Tibial nerve (tissue), 4 donors: ENCODE measurements around the gene ARSB. TPM values are rescaled to one million over a fixed set of nuclear protein-coding genes. Genes with fewer than 3 reads are reported as not detected.

Experiments used
- DNase-seq, 2 donors: peaks; one replicate each; pipeline ENCODE4 v3.0.0-alpha.2; 2019; ENCODE audit warnings: low spot score in 2 of 2
- H3K27ac ChIP-seq, 4 donors: fragments of 200-600 bp; sonication (generic) in 3 of 4; one replicate each; pipeline ENCODE4 v1.5.1; 2017 to 2019; ENCODE audit warnings: mild to moderate bottlenecking in 1 of 4
- H3K27me3 ChIP-seq, 2 donors: fragments of 200-600 bp; sonication (generic) in 1 of 2; one replicate each; pipeline versions ENCODE4 v1.5.1 to v1.6.0; 2017 to 2019
- H3K36me3 ChIP-seq, 3 donors: fragments of 200-600 bp; sonication (generic); one replicate each; pipeline ENCODE4 v1.5.1; 2018 to 2019
- H3K4me1 ChIP-seq, 4 donors: fragments of 200-600 bp; sonication (generic) in 3 of 4; one replicate each; pipeline ENCODE4 v1.5.1; 2017 to 2019
- H3K4me3 ChIP-seq, 4 donors: fragments of 200-600 bp; sonication (generic) in 3 of 4; one replicate each; pipeline ENCODE4 v1.5.1; 2017 to 2019; ENCODE audit warnings: mild to moderate bottlenecking in 1 of 4, moderate library complexity in 1 of 4
- H3K9me3 ChIP-seq, 4 donors: fragments of 200-600 bp; sonication (generic) in 3 of 4; one replicate each; pipeline ENCODE4 v1.5.1; 2017 to 2019
- CTCF ChIP-seq, 5 experiments: fragments of 200-600 bp in 3 of 5; fragments of 450-650 bp in 2 of 5; sonication (generic) in 3 of 5; IDR thresholded peaks; one replicate each; pipeline ENCODE4 v1.5.1; 2016 to 2019; ENCODE audit warnings: antibody characterized with exemption in 5 of 5, mild to moderate bottlenecking in 3 of 5, moderate library complexity in 2 of 5
- EP300 ChIP-seq, 2 donors: sonication (generic); formaldehyde crosslinking; IDR thresholded peaks; one replicate each; pipeline ENCODE4 v1.6.1; 2017; ENCODE audit warnings: antibody characterized with exemption in 2 of 2, mild to moderate bottlenecking in 1 of 2
- POLR2A ChIP-seq, 2 donors: fragments of 450-650 bp; IDR thresholded peaks; one replicate each; pipeline ENCODE4 v1.6.1; 2017; ENCODE audit warnings: antibody characterized with exemption in 2 of 2, mild to moderate bottlenecking in 2 of 2, moderate library complexity in 2 of 2
- WGBS, 2 donors: methylation state at CpG; one replicate each; pipeline ENCODE4 v1.1.5; 2018; 5-methylcytosine and 5-hydroxymethylcytosine counted together
- total RNA-seq, 4 donors: library from RNA; depleted of rRNA; stranded (reverse); fragments of >200 nt; gene quantifications; one replicate each; pipeline ENCODE4 v1.1.0, GENCODE V29; 2016

Gene ARSB
- total RNA-seq, 4 donors from 2014 or later, result 8.3 to 19.8 (median 15.5) TPM

- DNase-seq, result no peak
- no peaks in the 10 kb centered on the region for H3K27me3 ChIP-seq
- H3K27ac ChIP-seq, result no peak overlapping the region
- TF ChIP-seq EP300 (IDR thresholded peaks at IDR 0.05) (no peak), CTCF (IDR thresholded peaks at IDR 0.05) (no peak), POLR2A (IDR thresholded peaks at IDR 0.05) (no peak)
- H3K36me3 ChIP-seq, result no peaks in the 10 kb centered on the region
- peaks cover 0 to 36% (median 17%) of the 10 kb centered on the region in 4 donors for H3K4me1 ChIP-seq
- H3K9me3 ChIP-seq, result no peaks in the 10 kb centered on the region
- WGBS, 2 donors, result 37 to 40% methylated on average over 3 of the region's 3 CpGs
- H3K4me3 ChIP-seq, result no peak overlapping the region
Measured at GRCh38 chr5:78744951-78745534, 240.1 kb downstream of the ARSB start.

DNA sequence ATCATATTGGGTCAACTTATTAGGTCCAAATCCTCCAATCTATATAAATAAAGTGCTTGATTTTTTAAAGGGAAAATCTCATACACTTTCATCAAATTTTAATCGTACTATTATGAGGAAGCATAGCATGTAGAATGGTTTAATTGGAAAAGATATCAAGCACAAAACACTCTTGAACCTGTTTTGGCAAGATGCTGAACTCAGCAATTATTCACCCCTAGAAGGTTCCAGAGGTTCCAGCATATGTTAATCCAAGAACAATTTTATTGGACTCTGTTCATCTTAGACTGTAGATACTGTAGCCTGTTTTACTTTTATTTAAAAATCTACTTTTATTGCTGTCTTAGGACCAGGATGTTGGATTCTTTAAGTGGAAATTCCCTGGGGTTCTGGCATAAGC, 244.1 kb downstream of the ARSB start:
- no peak for DNase-seq
- Histone ChIP-seq H3K27me3 (no peaks in the 10 kb centered on the region), H3K4me3 (no peak overlapping the region), H3K9me3 (peaks cover 0 to 2% (median 0%) of the 10 kb centered on the region in 4 donors), H3K4me1 (peaks cover 0 to 17% (median 10%) of the 10 kb centered on the region in 4 donors), H3K27ac (no peak overlapping the region), H3K36me3 (no peaks in the 10 kb centered on the region)
- WGBS, 2 donors, result 86 to 88% methylated on average over 1 of the region's 1 CpG
- TF ChIP-seq EP300 (IDR thresholded peaks at IDR 0.05) (no peak), CTCF (IDR thresholded peaks at IDR 0.05) (no peak), POLR2A (IDR thresholded peaks at IDR 0.05) (no peak)

DNA sequence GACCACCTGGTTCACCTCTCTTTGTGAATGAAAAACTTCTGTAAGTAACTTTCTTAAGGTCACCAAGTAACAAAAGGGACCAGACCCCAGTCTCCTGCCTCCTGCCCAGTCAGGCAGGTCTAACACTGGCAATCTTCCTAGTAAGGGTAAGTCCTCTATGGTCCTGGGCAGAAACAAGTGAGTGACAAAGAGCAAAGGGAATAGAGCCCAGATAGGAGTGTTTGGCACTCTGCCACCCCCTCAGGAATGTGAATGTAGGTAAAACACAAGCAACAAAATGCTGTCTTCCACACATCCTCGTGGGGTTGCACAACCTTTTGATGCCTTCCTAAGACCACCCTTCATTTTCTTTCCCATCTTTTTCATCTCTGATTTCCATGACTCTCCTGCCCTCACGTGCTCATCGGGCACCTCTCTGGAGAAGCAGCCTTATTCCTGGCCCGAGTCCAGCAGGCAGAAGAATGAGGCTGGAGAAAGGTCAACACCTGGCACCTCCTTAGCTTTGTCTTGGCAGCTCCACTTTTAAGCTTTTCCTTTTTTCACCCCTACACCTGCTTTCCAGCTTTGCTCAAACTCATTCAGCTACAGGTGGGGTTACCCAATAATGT, 246.3 kb downstream of the ARSB start:
- Histone ChIP-seq H3K9me3 (peaks cover 0 to 12% (median 0%) of the 10 kb centered on the region in 4 donors), H3K27me3 (no peaks in the 10 kb centered on the region), H3K4me3 (no peak overlapping the region), H3K36me3 (no peaks in the 10 kb centered on the region), H3K27ac (no peak overlapping the region), H3K4me1 (no peaks in the 10 kb centered on the region)
- no peak for TF ChIP-seq EP300 (IDR thresholded peaks at IDR 0.05)
- TF ChIP-seq POLR2A (IDR thresholded peaks at IDR 0.05), result no peak
- TF ChIP-seq CTCF (IDR thresholded peaks at IDR 0.05), result no peak
- no peak for DNase-seq
- WGBS, 2 donors, result 73 to 83% methylated on average over 4 of the region's 4 CpGs

DNA sequence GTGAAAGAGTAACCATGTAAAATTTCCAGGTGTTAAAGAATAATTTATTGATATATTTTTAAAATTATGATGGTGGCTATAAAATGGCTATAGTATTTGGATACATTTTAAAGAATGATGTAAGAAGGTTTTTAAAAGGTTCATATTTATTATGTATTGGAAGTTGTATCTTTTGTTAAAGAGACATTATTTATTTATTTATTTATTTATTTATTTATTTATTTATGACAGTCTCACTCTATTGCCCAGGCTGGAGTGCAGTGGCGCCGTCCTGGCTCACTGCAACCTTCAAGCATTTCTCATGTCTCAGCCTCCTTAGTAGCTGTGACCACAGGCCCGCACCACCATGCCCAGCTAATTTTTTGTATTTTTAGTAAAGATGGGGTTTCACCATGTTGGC, 247.0 kb downstream of the ARSB start:
- Histone ChIP-seq H3K27me3 (no peaks in the 10 kb centered on the region), H3K27ac (no peak overlapping the region), H3K36me3 (no peaks in the 10 kb centered on the region), H3K4me1 (no peaks in the 10 kb centered on the region), H3K4me3 (no peak overlapping the region), H3K9me3 (peaks cover 0 to 12% (median 0%) of the 10 kb centered on the region in 4 donors)
- 98 to 99% methylated on average over 3 of the region's 3 CpGs for WGBS, 2 donors
- TF ChIP-seq POLR2A (IDR thresholded peaks at IDR 0.05), result no peak
- DNase-seq, result no peak

GRCh38 chr5:78735834-78736463, 249.2 kb downstream of the ARSB start:
- H3K27ac ChIP-seq, result no peak overlapping the region
- no peaks in the 10 kb centered on the region for H3K4me1 ChIP-seq
- H3K36me3 ChIP-seq, result no peaks in the 10 kb centered on the region
- peaks cover 0 to 12% (median 0%) of the 10 kb centered on the region in 4 donors for H3K9me3 ChIP-seq
- no peak for DNase-seq
- no peaks in the 10 kb centered on the region for H3K27me3 ChIP-seq
- 96 to 97% methylated on average over 4 of the region's 4 CpGs for WGBS, 2 donors
- TF ChIP-seq CTCF (IDR thresholded peaks at IDR 0.05), result no peak
- TF ChIP-seq EP300 (IDR thresholded peaks at IDR 0.05), result no peak
- TF ChIP-seq POLR2A (IDR thresholded peaks at IDR 0.05), result no peak
- no peak overlapping the region for H3K4me3 ChIP-seq
